RWPE2 (cell line): ENCODE results near the gene RBM47.
"Not testable (repeated sequence)": the region's sequence is repeated elsewhere in the genome, so short reads cannot be mapped to it uniquely, and the experiment has no call there.

ENCODE experiments used
- ATAC-seq: fragments of 200-7000 bp; cut with Tn5 transposase; 3 replicates; pipeline ENCODE4 v1.9.1; 2021; ENCODE audit warnings: low read depth
- DNase-seq: peaks from one replicate; pipeline ENCODE4 v3.0.0-alpha.2; 2020; ENCODE audit warnings: low spot score
- H3K27ac ChIP-seq: fragments of 450-650 bp; 2 replicates; pipeline ENCODE4 v1.5.1; 2017; ENCODE audit warnings: mild to moderate bottlenecking; ENCODE audit not compliant: poor library complexity, severe bottlenecking
- H3K27me3 ChIP-seq: fragments of 250-450 bp; sonication (Bioruptor Pico); 2 replicates; pipeline ENCODE4 v1.5.1; 2021; ENCODE audit warnings: mild to moderate bottlenecking, moderate library complexity; ENCODE audit not compliant: insufficient read depth, poor library complexity, severe bottlenecking
- H3K36me3 ChIP-seq: fragments of 250-450 bp; sonication (Bioruptor Pico); 2 replicates; pipeline ENCODE4 v1.5.1; 2020; ENCODE audit warnings: low read depth, mild to moderate bottlenecking, moderate library complexity
- H3K4me1 ChIP-seq: fragments of 250-450 bp; sonication (Bioruptor Pico); 2 replicates; pipeline ENCODE4 v1.5.1; 2021; ENCODE audit warnings: mild to moderate bottlenecking, moderate library complexity; ENCODE audit not compliant: insufficient read depth, poor library complexity, severe bottlenecking
- H3K4me3 ChIP-seq: fragments of 250-450 bp; sonication (Bioruptor Pico); 2 replicates; pipeline ENCODE4 v1.5.1; 2021; ENCODE audit warnings: mild to moderate bottlenecking, moderate library complexity; ENCODE audit not compliant: severe bottlenecking
- H3K9me3 ChIP-seq: fragments of 250-450 bp; sonication (Bioruptor Pico); 2 replicates; pipeline ENCODE4 v1.5.1; 2021; ENCODE audit warnings: mild to moderate bottlenecking, moderate library complexity; ENCODE audit not compliant: severe bottlenecking
- CTCF ChIP-seq: fragments of 450-650 bp; IDR thresholded peaks from one replicate; pipeline ENCODE4 v1.5.1; 2017; ENCODE audit warnings: mild to moderate bottlenecking, moderate library complexity; ENCODE audit not compliant: poor library complexity, severe bottlenecking

Gene RBM47

DNA sequence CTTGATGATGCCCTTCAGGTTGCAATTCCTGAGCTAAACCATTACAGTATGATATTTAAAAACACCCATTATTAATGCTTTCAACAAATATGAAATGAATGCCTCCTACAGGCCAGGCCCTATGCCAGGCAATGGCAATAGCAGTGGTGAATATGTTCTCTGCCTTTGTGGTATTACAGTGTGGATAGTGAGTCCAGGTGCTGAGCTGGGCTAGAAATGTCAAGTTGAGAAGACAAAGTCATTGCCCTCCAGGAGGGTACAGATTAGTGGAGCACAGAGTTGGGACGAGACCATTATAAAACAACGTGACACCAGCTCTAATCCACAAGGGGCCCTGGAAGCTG, 81.9 kb downstream of the RBM47 start:
- H3K4me1 ChIP-seq: peaks cover 20% of the 10 kb centered on the region
- H3K27ac ChIP-seq: no peak overlapping the region
- no peak overlapping the region for H3K4me3 ChIP-seq
- H3K36me3 ChIP-seq: no peaks in the 10 kb centered on the region
- DNase-seq: no peak
- no peaks in the 10 kb centered on the region for H3K9me3 ChIP-seq
- no peak for ATAC-seq
- H3K27me3 ChIP-seq: no peaks in the 10 kb centered on the region
- TF ChIP-seq CTCF: no peak

- Histone ChIP-seq H3K4me3 (no peak overlapping the region), H3K27me3 (no peaks in the 10 kb centered on the region), H3K36me3 (no peaks in the 10 kb centered on the region), H3K4me1 (peaks cover 16% of the 10 kb centered on the region), H3K27ac (no peak overlapping the region), H3K9me3 (no peaks in the 10 kb centered on the region)
- ATAC-seq (no peak), DNase-seq (no peak)
- TF ChIP-seq CTCF: no peak
Observed at GRCh38 chr4:40546969-40547788, 82.5 kb downstream of the RBM47 start.

DNA sequence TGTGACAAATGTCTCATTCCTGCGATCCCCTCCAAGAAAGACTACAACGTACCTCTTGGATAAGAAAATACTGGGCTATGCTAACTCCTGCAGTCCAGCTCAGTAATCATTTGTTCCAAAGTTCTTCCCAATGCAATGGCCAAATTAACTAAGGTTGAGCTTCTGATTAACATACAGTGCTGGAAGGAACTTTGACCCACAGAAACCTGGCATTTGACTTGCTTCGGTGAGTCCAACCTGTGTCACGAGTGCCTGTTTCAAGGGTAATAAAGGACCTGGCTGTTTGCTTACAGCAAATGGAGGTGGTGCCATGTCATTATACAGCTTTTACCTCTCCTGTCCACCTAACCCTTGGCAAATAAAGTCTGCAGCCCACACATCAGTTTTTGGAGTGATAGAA, 83.2 kb downstream of the RBM47 start:
- ATAC-seq: no peak
- H3K27me3 ChIP-seq: no peaks in the 10 kb centered on the region
- no peak for TF ChIP-seq CTCF

DNA sequence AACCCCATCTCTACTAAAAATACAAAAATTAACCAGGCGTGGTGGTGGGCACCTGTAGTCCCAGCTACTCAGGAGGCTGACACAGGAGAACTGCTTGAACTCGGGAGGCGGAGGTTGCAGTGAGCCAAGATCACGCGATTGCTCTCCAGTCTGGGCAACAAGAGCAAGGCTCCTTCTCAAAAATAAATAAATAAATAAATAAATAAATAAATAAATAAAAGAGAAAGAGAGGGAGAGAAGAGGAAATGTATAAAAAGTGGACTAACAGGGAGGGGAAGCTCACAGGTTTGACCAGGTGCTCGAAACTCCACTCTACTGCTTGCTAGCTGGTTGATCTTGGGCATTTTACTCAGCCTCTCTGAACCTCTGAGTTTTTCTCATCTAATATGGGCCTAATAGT, 84.2 kb downstream of the RBM47 start:
- not testable (repeated sequence) for DNase-seq, H3K27ac ChIP-seq, H3K4me3 ChIP-seq, H3K4me1 ChIP-seq, H3K36me3 ChIP-seq, H3K9me3 ChIP-seq, H3K27me3 ChIP-seq, ATAC-seq

More for the DNA sequence above, 83.2 kb downstream of the RBM47 start:
- Histone ChIP-seq H3K36me3 (no peaks in the 10 kb centered on the region), H3K4me3 (no peak overlapping the region), H3K9me3 (no peaks in the 10 kb centered on the region), H3K27ac (no peak overlapping the region), H3K4me1 (peaks cover 10% of the 10 kb centered on the region)
- no peak for DNase-seq

GRCh38 chr4:40544221-40544620, 85.4 kb downstream of the RBM47 start:
- H3K4me1 ChIP-seq: peaks cover 5% of the 10 kb centered on the region
- no peak for DNase-seq
- no peaks in the 10 kb centered on the region for H3K27me3 ChIP-seq
- H3K4me3 ChIP-seq: no peak overlapping the region
- ATAC-seq: no peak
- no peaks in the 10 kb centered on the region for H3K9me3 ChIP-seq
- no peak overlapping the region for H3K27ac ChIP-seq
- no peak for TF ChIP-seq CTCF
- H3K36me3 ChIP-seq: no peaks in the 10 kb centered on the region
